ENCODE data around the gene CDC37L1. TPM values are rescaled to one million over a fixed set of nuclear protein-coding genes. Genes with fewer than 3 reads are reported as not detected.

The CDC37L1 gene
- total and polyA plus RNA-seq, 2 of the 8 experiments (the other 6 are each of a cell fraction or from before 2014, with no cell fraction given) = 4.6 to 23.8 TPM

DNA sequence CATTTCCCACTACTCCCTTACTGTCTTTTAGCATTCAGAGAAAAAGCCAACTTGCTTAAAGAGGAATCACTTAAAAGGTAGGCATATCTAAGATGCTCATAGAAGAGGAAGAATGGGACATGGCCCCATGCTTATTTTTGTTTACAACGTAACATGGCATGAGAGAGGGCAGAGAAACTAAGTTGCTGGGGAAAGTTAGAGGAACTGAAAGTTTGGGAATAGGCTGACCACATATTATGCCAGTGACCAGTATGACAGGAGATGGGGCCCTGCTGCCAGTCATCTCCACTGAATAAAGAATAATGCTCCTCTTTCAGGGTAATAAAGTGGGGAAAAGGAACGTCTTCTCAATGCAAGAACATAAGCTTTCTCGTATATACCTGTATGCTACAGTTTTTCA lies 15.4 kb upstream of the CDC37L1 start (continued):
- TF ChIP-seq YY1 (IDR thresholded peaks at IDR 0.05; ENCODE audit: low read depth, low read length) (no peak), ASH2L (IDR thresholded peaks at IDR 0.05; ENCODE audit: low read length) (no peak), BRCA1 (IDR thresholded peaks at IDR 0.05; ENCODE audit: low read depth, low read length) (no peak)
